Iris pigment epithelial cell (primary cell): Measurements from ENCODE around the gene ZNF550.
"Not testable (repeated sequence)": the region's sequence is repeated elsewhere in the genome, so short reads cannot be mapped to it uniquely, and the experiment has no call there.

ENCODE experiments used
- DNase-seq: peaks from one replicate; pipeline ENCODE4 v3.0.0-alpha.2; 2011; ENCODE audit warnings: low read depth

The ZNF550 gene

DNA sequence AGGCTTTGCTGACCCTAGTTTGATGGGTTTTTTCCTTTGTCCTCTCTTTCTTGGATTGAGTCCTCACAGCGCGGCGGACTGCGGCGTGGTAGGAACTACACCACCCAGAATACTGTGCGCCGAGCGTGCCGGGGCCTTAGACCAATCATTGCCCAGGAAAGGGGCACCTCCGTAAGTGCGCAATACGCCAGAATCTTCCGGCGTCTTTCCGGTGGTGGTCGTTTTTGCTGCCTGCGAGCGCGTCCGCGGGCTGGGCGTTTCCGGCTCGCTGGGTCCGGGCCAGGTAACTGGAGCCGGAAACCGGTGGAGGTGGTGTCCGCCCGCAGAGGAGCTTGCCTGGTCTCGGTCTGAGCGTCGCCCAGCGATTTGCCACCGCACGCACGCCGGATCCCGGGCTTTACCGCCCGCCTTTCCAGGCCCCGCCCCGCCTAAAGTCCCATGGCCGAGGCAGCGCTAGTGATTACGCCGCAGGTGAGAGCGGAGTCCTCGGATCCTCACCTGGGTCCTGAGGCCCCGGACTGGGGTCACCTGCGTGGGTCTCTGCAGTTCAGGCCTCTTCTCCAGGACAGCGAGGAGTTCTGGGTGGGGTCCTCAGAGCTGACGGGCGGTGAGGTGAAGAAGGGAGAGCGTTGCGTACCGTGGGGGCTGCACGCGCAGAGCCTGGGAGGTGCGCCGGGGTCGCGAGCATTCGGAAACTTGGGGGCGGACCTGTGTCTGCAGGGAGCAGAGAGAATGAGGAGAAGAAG lies 32.4 kb downstream of the ZNF550 start, which contains the start of gene ZNF549:
Gene ZNF549, plus strand, starts transcription at position 221 of the 746 bp plus-strand sequence. Its CDS starts 218 bp downstream, at position 439.
- peak; percentile 95 for DNase-seq

DNA sequence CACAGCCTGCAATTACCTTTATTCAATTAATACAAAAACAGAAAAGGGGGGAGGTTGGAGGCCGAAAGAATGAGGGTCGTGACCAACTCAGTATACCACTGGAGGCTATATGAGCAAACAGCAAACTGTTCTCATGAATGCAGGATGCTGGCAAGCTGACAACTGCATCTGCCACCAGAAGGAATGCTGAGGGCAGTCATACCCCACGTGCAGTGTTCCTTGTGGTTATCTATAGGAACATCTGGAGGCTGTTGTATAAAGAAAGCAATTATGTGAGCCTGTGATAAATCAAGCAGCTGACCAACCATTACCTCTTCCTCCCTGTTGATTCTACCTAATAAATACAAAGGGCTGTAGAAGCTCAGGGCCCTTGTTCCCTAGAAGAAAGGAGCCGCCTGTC lies 41.6 kb downstream of the ZNF550 start:
- not testable (repeated sequence) for DNase-seq

GRCh38 chr19:57515255-57515654 lies 44.4 kb downstream of the ZNF550 start:
- no peak for DNase-seq

GRCh38 chr19:57512845-57513244 lies 46.8 kb downstream of the ZNF550 start:
- peak; percentile 31 for DNase-seq

DNA sequence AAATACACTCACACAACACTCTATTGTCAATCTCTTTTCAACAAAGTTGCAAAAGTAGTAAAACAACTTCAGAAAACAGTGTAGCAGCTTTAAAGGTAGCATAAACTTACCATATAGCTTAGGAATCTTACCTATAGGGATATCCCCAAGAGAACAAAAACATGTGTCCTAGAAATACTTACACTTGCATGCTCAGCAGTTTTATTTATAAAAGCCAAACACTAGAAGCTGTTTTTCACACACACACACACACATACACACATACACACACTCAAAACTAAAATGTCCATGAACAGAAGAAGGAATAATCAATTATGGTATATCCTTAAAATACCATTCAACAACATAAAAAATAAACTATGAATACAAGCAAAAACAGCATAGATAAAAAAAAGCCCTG lies 48.2 kb downstream of the ZNF550 start:
- no peak for DNase-seq

- DNase-seq, result no peak
Observed at GRCh38 chr19:57506163-57506562, 53.5 kb downstream of the ZNF550 start.

- DNase-seq, result peak; percentile 53
Observed at GRCh38 chr19:57500400-57500799, 59.3 kb downstream of the ZNF550 start.

DNA sequence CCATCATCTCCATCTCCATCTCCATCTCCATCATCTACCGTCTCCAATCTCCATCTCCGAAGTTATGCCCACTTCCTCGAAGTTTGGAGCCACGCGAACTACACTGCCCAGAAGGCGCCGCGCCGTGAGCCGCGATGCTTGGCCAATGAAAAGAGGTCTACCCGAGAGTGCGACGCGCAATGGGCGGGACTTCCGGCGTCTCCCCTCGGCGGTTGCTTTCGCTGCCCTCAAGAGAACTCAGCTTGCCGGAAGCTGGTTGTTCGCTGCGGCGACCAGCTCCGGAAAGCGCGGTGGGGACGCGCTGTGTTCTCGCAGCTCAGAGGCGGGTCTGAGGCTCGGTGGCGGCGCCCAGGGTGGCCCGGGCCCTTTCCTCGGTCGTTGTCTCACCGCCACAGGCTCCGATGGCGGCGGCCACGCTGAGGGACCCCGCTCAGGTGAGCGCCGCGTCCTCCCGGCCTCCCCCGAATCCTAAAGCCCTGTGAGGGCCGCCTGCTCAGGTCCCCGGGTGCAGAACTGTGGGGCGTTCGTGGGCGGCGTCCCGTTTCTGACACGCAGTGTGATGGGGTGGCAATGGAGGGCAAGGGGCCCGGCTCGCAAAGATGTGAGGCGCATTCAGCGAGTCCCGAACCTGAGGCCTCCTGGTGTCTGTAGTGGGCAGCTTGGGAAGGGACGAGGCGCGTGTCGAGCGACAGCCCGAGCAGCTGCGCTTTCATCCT lies 59.8 kb downstream of the ZNF550 start, which contains the start of gene ZNF773:
Gene ZNF773, plus strand, starts transcription at position 259 of the 716 bp plus-strand sequence. Its CDS starts 143 bp downstream, at position 402.
- peak; percentile 97 for DNase-seq

DNA sequence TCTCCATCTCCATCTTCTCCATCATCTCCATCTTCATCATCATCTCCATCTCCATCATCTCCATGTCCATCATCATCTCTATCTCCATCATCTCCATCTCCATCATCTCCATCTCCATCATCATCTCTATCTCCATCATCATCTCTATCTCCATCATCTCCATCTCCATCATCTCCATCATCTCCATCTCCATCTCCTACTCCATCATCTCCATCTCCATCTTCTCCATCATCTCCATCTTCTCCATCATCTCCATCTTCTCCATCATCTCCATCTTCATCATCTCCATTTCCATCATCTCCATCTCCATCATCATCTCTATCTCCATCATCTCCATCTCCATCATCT lies 60.4 kb downstream of the ZNF550 start:
- DNase-seq, result not testable (repeated sequence)

DNA sequence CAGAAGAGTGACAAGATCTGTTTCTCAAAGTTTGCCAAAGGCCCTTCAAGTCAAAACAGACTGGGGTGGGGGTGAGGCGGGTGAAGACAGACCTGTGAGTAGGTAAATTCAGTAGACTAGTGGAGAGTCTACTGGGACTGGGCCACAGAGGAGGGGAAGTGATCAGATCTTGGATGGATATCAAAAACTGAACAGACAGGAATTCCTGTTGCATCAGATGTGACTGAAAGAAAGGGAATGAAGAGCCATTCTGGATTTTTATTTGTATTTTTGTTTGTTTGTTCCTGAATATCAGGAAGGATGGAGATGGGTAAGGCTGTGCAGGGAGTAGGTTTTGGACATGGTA lies 71.4 kb downstream of the ZNF550 start:
- peak; percentile 54 for DNase-seq

GRCh38 chr19:57487477-57488298 lies 72.0 kb downstream of the ZNF550 start, which contains the start of gene ZNF419:
TSS of gene ZNF419 (plus strand) at chr19:57487750. CDS start at chr19:57487951, 201 bp downstream.
- DNase-seq, result peak; percentile 83
